GM19023 (cell line): ENCODE results near the gene RBM34.

ENCODE experiments used
- ATAC-seq: cut with Tn5 transposase; IDR thresholded peaks from one replicate; pipeline ENCODE4 v1.9.1; 2021; ENCODE audit warnings: mild to moderate bottlenecking, moderate library complexity; ENCODE audit not compliant: unreplicated experiment

RBM34 gene

DNA sequence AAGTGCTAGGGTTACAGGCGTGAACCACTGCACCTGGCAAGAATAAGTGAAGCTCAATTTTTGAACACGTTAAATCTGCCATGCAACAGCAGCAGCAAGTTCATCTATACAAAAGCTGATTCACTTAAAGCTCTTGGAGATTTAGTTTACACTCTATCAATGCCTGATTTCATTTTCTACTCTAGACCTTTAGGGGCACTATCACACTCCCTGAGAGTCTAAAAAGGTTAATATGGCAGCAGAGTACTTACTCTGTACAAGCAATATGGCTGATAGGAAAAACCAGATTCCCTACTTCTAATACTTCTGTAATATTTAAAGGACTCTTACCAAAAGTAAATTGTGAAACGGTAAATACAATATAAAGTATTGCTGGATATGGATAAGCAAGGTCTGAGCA is 4.8 kb downstream of the RBM34 start:
- ATAC-seq: no peak

DNA sequence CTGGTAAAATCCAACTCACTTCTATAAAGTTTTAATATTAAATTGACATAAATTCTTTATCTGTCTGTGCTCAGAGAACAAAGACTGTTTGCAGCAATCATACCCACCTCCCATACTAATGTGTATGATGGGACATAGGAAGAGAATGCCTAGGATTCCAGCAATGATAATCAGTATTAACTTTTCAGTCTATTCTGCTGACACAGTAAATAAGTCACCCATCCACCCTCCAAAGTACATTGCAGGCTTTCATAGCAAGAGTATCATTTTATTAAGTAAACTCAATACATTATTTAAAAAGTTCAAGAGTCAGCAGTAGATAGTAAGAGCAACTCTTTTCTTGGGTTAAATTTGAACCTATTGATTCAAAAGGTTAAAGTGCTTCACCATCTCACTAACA is 8.8 kb downstream of the RBM34 start:
- no peak for ATAC-seq

DNA sequence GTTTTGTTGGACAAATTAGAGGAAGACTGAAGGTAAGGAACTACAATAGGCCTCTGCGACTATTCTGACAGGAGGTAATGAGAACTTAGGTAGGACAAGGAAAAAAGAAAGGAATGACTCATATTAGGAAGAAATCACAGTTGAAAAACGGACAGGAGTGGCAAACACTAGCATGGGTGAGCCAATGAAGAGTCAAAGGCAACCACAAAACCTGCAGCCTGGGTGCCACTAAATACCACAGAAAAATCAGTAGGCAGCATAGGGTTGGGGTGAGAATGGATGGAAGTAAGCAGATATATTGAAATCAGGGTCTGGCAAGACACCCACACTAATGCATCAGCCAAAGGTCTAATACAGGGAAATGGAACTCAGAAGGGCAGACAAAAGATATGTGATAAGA is 10.0 kb downstream of the RBM34 start:
- ATAC-seq: no peak

DNA sequence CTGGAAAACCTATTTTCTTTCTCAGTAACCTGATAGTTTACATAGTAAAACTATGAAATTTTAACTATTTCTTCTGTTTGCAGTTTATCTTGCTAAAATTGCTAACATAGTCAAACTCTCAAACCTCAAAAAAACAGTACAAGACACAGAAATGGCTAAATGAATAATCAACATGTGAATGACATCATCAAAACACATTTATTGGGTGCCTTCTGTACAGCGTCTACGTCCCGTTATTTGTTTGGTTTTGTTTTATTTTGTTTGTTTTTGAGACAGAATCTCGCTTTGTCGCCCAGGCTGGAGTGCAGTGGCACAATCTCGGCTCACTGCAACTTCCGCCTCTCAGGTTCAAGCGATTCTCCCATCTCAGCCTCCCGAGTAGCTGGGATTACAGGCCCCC is 11.2 kb downstream of the RBM34 start:
- no peak for ATAC-seq

DNA sequence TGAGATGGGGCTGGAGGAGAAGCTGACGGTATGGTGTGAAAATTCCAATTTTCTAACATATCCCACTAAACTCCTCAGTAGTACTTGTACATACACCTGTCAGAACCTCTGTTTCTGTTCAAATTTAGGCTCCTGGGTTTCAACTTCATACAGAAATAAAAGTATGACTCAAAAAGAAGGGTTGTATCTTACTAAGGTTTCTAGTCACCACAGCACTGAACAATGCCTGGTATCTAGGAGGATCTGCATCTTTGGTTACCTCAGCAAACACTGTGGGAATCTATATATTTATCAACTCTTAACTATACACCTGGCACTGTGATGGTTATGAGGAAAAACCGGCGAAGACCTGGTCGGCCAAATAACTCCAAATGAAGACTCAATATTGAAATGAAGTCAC is 13.8 kb downstream of the RBM34 start:
- no peak for ATAC-seq

DNA sequence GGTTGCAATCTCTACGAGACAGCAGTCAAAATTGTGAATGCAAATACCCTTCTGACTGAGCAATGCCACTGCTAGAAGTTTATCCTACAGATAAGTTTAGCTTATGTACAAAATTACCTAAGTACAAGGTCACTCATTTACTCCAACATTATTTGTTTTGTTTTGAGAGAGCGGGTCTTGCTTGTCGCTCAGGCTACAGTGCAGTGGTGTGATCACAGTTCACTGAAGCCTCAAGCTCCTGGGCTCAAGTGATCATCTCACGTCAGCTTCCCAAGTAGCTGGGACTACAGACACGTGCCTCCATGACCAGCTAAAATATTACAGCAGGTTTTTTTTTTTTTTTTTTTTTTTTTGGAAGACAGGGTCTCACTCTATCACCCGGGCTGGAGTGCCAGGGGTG is 15.4 kb downstream of the RBM34 start:
- no peak for ATAC-seq

DNA sequence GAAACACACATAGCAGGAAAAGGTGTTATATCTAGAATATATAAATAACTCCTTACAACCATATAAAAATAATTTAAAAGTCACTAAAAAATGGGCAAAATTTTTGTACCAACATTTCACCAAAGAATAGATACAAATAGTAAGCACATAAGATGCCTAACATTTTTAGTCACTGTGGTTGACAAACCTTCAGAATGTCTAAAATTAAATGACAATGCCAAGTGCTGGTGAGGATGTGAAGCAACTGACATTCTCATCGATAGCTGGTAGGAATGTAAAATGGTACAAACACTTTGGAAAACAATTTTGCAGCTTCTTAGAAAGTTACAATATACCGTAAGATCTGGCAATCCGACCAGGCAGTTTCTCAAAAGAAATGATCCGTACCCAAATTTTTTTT is 18.1 kb downstream of the RBM34 start:
- ATAC-seq: no peak

DNA sequence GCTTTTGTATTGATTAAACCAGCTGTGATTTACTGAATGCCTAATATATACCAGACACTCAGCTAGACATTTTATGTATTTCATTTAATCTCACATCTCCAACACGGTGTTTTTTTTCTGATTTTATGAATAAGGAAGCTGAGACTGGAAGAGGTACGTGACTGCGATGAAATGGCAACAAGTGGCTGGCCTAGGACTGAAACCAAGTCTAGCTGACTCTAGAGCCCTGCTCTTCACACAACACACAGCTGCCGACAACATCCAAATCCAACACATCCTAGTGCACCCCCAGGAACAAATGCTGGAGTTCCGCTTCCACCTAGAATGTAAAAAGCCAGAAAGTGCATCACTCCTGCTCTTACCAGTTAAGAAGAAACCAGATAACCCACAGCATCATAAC is 21.7 kb downstream of the RBM34 start:
- no peak for ATAC-seq

DNA sequence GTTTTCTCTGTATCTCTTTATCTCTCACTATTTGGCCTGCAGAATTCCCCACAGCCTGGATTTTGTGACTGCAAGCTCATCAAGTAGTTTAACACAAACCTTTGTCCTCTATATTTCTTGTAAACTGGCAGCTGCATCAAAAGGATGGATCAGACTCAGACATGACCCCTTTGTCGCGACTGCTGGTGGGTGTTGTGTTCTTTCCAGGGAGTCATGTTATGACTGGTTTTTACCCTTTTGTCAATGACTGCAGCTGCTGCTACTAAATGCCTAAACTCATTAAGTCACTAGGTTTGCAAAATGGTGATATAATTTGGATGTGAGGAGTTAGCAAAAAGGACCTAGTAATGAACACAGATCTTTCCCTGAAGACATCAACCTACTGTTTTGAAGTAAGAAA is 22.2 kb downstream of the RBM34 start:
- ATAC-seq: no peak

DNA sequence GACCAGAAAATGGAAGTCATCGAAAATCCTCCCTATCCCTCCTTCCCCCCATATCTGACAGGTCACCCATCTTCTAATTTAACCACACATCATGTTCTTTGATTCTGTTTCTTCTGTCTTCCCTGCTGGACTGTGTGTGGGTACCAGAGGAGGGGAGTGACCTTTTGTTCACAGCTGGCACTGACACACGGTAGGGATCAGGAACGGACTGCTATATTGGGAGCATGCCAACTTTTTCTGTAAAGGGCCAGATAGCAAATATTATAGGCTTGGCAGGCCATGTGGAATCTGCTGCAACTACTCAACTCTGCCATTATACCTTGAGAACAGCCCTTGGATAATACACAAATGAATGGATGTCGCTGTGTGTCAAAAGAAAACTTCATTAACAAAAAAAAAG is 24.9 kb downstream of the RBM34 start:
- ATAC-seq: no peak

DNA sequence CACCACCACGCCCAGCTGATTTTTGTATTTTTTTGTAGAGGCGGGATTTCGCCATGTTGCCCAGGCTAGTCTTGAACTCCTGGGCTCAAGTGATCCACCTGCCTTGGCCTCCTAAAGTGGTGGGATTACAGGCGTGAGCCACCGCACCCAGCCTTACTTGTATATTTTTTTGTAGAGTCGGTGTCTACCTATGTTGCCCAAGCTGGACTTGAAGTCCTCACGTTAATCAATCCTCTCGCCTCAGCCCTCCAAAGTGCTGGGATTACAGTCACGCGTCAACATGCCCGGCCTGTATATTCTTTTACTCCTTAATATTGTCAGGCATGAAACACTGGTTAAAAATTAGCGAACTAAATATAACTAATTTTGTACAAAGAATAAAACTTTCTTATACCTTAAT is 26.9 kb downstream of the RBM34 start:
- ATAC-seq: no peak

DNA sequence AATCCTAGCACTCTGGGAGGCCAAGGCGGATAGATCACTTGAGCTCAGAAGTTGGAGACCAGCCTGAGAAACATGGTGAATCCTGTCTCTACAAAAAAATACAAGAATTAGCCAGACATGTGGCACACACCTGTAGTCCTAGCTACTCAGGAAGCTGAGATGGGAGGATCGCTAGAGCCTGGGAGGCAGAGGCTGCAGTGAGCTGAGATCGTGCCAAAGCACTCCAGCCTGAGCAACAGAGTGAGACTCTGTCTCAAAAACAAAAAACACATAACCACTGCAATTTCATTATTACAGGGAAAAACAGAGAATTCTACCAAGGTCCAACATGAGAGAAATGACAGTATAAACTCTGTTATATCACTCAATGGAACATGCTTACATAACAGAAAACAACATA is 28.0 kb downstream of the RBM34 start:
- ATAC-seq: no peak

DNA sequence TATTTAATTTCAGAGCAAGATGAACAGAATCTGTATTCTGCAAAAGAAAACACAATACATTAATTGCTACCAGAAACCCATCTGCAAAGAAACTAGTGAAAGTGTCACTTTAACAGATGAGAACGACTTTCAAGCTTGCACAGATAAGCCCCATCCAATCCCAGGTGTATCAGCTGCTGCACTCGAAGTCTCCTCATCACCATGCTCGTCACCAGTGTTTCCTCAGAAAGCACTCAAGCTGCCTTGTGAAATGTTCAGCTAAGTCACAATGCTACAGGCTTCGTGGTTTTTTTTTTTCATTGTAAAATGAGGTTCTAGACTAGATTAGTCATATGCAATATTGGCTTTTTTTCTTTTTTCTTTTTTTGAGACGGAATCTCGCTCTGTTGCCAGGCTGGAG is 29.1 kb downstream of the RBM34 start:
- no peak for ATAC-seq

DNA sequence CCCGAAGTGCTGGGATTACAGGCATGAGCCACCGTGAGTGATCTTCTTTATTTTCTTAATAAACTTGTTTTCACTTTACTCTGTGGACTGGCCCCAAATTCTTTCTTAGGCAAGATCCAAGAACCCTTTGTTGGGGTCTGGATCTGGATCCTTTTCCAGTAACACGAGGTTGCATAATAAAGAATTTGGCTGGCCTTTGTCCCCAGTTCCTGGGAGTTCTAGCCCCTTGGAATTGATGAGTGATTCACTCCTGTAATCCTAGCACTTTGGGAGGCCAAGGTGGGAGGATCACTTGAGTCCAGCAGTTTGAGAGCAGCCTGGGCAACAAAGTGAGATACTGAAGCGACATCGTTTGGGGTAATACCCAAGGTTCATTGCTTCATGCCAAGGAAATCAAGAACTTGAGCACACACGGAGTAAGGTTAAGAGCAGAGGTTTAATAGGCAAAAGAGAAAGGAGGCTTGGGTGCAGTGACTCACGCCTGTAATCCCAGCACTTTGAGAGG is 30.2 kb downstream of the RBM34 start:
- ATAC-seq: no peak

DNA sequence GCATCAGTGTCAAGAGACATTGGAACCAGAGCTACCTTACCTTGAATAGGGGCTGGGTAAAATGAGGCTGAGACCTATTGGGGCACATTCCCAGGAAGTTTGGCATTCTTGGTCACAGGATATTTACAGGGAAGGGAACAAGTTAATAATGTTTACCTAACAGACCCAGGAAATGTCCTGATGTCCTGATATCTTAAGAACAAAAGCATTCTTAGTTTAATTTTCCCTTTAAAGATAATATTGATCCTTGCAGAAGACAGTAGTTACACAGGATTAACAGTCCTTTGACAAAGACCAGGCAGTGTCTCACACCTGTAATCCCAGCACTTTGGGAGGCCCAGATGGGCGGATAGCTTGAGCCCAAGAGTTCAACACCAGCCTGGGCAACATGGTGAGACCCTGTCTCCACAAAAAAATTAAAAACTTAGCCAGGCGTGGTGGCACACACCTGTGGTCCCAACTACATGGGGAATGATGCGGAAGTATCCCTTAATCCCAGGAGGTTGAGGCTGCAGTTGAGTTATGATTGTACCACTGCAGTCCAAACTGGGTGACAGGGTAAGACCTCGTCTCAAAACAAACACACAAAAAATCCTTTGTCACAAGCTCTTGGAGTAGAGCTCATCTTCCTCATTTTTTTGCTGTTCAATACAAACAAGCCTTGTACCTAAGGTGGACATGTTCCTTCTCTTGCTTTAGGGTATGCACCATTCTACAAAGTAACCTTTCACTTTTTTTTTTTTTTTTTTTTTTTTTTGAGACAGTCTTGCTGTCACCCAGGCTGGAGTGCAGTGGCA is 31.1 kb downstream of the RBM34 start:
- ATAC-seq: no peak

DNA sequence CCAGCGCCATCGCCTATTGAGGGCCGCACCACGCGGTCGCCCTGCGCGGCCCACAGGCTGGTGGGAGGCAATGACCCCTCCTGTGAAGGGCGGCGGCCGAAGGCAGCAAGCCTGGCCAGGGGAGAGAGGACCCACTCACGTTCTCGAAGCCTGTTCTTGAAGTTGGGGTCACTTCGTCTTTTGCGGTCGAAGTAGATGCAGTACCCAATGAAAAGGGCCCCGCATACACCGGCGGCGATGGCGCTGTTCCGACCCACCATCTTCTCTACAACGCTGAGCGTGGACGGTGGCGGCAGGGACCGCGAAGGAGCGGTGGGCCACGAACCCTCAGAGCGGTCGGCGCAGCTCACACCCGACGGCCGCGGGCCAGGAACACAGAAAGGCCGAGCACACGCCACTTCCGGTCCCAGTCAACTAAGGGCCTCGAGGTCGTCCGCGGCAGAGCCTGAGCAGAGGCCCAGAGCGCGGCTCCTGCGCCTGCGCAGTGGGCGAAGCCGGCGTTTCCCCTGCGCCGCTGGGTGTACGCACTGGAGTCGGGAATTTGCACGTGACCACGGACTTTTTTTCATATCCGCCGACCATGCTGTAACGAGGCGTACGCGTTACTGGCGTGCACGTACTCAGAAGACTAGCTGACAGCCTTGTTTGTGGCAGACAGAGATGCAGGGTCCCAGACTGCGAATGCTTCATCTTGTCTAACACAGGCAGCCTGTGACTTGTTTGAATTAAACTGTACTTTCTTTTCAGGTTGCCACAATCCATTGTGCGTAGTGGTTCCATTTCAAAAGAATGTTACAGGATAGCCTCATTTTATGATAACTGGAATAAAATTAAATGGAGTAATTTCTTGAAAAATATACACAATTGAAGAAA is 32.4 kb downstream of the RBM34 start, which contains the start of gene TOMM20:
TSS of gene TOMM20 (minus strand) at position 382 of the 873 bp plus-strand sequence. CDS start at position 260, 122 bp downstream.
- ATAC-seq: peak; percentile 94

DNA sequence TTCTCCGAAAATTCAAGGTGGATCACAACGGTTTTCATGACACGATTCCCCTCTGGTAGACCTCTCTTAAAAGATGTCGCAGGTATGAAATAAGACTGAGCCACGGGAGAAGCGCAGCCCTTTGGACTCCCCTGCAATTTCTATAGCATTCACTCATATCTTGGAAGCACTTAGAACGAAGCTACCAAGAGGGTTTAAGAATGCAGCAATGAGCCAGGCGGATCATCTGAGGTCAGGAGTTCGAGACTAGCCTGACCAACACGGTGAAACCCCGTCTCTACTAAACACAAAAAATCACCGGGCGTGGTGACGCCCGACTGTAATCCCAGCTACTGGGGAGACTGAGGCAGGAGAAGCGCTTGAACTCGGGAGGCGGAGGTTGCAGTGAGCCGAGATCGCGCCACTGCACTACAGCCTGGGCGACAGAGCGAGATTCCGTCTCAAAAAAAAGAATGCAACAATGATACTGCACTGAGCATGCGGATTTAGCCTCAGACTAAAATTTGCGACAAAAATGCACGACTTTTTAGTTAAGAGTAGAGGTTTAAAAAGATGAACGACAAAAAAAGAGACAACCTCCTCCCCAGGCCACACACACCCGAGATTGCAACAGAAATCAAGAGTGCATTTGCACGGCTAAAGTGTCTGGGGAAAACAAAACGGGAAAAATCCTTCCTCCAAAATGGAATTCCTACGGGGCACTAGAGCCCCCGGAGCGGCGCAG is 33.2 kb downstream of the RBM34 start:
- no peak for ATAC-seq

DNA sequence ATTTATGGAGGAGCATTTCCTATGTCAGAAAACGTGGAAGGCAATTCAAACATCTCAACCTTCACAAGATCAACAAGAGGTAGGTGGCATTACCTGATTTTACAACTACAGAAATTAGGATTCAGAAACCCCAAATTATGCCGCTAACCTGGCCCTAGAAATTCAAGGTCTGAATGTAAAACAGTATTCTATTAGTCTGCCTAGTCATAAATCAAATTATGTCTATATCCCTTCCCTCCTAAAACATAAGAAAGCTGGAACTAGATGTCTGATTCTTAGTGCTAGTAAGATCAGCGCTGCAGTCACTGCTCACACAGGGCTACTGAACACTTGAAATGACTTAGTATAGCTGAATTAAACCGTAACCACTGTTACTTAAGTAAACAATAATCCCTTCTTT is 33.8 kb downstream of the RBM34 start:
- no peak for ATAC-seq

DNA sequence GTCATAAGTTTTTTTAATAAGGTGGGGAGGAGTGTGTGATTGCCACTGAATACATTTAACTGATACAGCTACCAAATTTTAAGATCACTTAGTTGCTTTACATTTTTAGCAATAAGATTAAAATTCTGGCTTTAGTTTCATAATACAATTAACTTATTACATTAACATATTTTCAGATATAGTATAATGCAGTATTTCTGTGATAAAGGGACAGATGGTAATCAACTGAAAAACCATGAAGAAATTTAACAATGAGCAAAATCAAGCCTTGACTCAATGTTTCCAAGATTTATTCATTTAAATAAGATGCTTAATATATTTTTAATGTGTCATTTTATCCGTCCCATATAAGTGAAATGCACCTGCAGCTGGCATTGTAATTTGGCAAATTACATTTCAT is 36.4 kb downstream of the RBM34 start:
- ATAC-seq: no peak

DNA sequence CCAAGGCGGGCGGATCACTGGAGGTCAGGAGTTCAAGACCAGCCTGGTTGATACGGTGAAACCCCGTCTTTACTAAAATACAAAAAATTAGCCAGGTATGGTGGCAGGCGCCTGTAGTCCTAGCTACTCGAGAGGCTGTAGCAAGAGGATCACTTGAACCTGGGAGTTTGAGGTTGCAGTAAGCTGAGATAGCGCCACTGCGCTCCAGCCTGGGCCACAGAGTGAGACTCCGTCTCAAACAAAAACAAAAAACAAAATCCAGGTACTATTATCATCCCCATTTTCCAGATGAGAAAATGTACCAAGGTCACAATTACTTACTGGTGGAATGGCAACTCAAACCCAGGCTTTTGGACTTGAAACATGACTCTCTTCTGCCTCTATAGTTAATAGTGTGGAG is 36.9 kb downstream of the RBM34 start:
- ATAC-seq: no peak

DNA sequence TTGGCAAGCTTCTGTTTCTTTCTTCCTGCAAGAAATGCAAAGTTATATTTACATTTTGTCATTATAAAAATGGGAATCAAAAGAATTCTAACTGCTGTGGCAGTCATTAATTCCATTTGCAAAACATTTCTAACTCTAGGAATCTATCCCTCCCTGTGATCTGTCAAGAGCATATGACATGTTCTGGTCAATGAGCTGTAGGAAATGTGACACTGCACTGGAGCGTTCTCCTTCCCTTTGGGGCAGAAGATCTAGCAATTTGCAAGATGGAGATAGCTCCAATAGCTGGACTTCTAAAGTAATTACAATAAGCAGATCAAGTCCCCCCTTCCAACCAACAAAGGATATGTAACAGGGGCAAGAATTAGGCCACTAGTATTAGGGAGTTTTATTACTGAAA is 38.7 kb downstream of the RBM34 start:
- no peak for ATAC-seq
